K562 (cell line): ENCODE data around the gene HSD11B1. TPM values are rescaled to one million over a fixed set of nuclear protein-coding genes. Genes with fewer than 3 reads are reported as not detected.

ENCODE experiments used
- ATAC-seq: fragments of 200-7000 bp; cut with Tn5 transposase; 3 replicates; pipeline ENCODE4 v1.9.1; 2020; ENCODE audit warnings: moderate library complexity
- BruUV-seq: library from RNA; stranded (reverse); fragments of 400-500 nt; replicated peaks from 2 replicates; lab custom pipeline; 2021; lab: Mats Ljungman, UMichigan
- CTCF ChIA-PET: fragments of 300-600 bp; formaldehyde crosslinking; extraction: SDS; loops from one replicate; lab custom pipeline; 2021; ENCODE audit warnings: low intra/inter-chr PET ratio; lab: Yijun Ruan, JAX
- POLR2A ChIA-PET: fragments of 300-600, 350-650 bp; sonication (Branson Sonifier 250); formaldehyde crosslinking; extraction: SDS; loops from one replicate; lab custom pipeline; 2021; ENCODE audit warnings: antibody characterized with exemption, inconsistent platforms; lab: Yijun Ruan, JAX
- DNase-seq, 4 experiments: peaks; one replicate each; pipeline versions ENCODE4 v3.0.0 to v3.0.0-alpha.2; 2011 to 2018; ENCODE audit warnings: low spot score in 3 of 4, mixed read lengths in 3 of 4; ENCODE audit errors: extremely low read depth in 1 of 4
- FAIRE-seq: peaks from 2 replicates; lab custom pipeline; 2011; peaks lifted over from hg19 to GRCh38; lab: Jason Lieb, UNC
- H2AFZ ChIP-seq: 2 replicates; pipeline ENCODE4 v1.6.0; 2011; ENCODE audit warnings: low read depth, low read length, control low read depth, inconsistent platforms
- H3K27ac ChIP-seq: fragments of 200-600 bp; 3 replicates; pipeline ENCODE4 v1.8.0; 2011; ENCODE audit warnings: low read depth, mild to moderate bottlenecking, control low read depth, inconsistent platforms, low read length, moderate library complexity, mixed read lengths; ENCODE audit errors: extremely low read depth
- H3K27me3 ChIP-seq, 2 experiments: fragments of 300-600 bp in 1 of 2; 2 replicates in 1 of 2; 3 replicates in 1 of 2; pipeline versions ENCODE4 v1.6.0 to v1.8.0; 2011; ENCODE audit warnings: inconsistent platforms in 2 of 2, low read length in 2 of 2, mild to moderate bottlenecking in 1 of 2, mixed read lengths in 1 of 2, moderate library complexity in 1 of 2; ENCODE audit not compliant: control insufficient read depth in 2 of 2, insufficient read depth in 2 of 2
- H3K36me3 ChIP-seq: fragments of 300-600 bp; 3 replicates; pipeline ENCODE4 v1.8.0; 2011; ENCODE audit warnings: mild to moderate bottlenecking, low read length, inconsistent platforms; ENCODE audit not compliant: control insufficient read depth, insufficient read depth
- H3K4me1 ChIP-seq, 2 experiments: fragments of 200-600 bp in 1 of 2; replicated peaks in 1 of 2; 2 replicates in 1 of 2; 3 replicates in 1 of 2; pipeline versions ENCODE4 v1.5.1 to v1.8.0; 2011; ENCODE audit warnings: inconsistent platforms in 2 of 2, low read length in 2 of 2, mild to moderate bottlenecking in 1 of 2, mixed read lengths in 1 of 2, moderate library complexity in 1 of 2; ENCODE audit not compliant: control insufficient read depth in 2 of 2, insufficient read depth in 2 of 2
- H3K4me2 ChIP-seq: 2 replicates; pipeline ENCODE4 v1.6.1; 2011; ENCODE audit warnings: low read length, control low read depth, inconsistent platforms, mixed read lengths; ENCODE audit not compliant: insufficient read depth
- H3K4me3 ChIP-seq: fragments of 200-600 bp; sonication (generic), shearing (Covaris generic); 2 replicates; pipeline ENCODE4 v1.5.1; 2016; ENCODE audit warnings: control low read depth, inconsistent platforms
- H3K79me2 ChIP-seq: fragments of 200-600 bp; 3 replicates; pipeline ENCODE4 v1.8.0; 2011; ENCODE audit warnings: low read length, inconsistent platforms; ENCODE audit not compliant: control insufficient read depth, insufficient read depth
- H3K9ac ChIP-seq, 2 experiments: 2 replicates each; pipeline versions ENCODE4 v1.6.0 to v1.6.1; 2011; ENCODE audit warnings: low read depth in 2 of 2, low read length in 2 of 2, control low read depth in 1 of 2, inconsistent platforms in 1 of 2, mild to moderate bottlenecking in 1 of 2, mixed read lengths in 1 of 2; ENCODE audit not compliant: insufficient read depth in 1 of 2
- H3K9me1 ChIP-seq: one replicate; pipeline ENCODE4 v1.6.0; 2011; ENCODE audit warnings: inconsistent platforms, mild to moderate bottlenecking, low read length, moderate library complexity; ENCODE audit not compliant: control insufficient read depth, insufficient read depth
- H3K9me3 ChIP-seq: replicated peaks from 2 replicates; pipeline ENCODE4 v1.5.1; 2011; ENCODE audit warnings: low read depth, low read length, inconsistent platforms; ENCODE audit not compliant: control insufficient read depth, insufficient read depth
- H4K20me1 ChIP-seq: replicated peaks from 2 replicates; pipeline ENCODE4 v1.6.1; 2011; ENCODE audit warnings: low read length, inconsistent platforms, mixed read lengths; ENCODE audit not compliant: control insufficient read depth, insufficient read depth
- BRD9 ChIP-seq: fragments of 450-650 bp; IDR thresholded peaks from 2 replicates; pipeline ENCODE4 v1.6.1; 2018; ENCODE audit warnings: low read depth; ENCODE audit not compliant: partially characterized antibody
- MTA1 ChIP-seq: fragments of 450-650 bp; IDR thresholded peaks from 2 replicates; pipeline ENCODE4 v1.6.1; 2017; ENCODE audit warnings: borderline replicate concordance
- MYC ChIP-seq, 2 experiments: fragments of 250-450 bp in 1 of 2; sonication (Bioruptor Pico) in 1 of 2; IDR thresholded peaks; 2 replicates each; pipeline versions ENCODE4 v1.5.1 to v1.6.1; 2012 to 2021; ENCODE audit warnings: low read depth in 2 of 2, borderline replicate concordance in 1 of 2, improper control_type of control experiment in 1 of 2, low read length in 1 of 2, mild to moderate bottlenecking in 1 of 2, moderate library complexity in 1 of 2
- PHB ChIP-seq: fragments of 250-450 bp; sonication (Bioruptor Pico); IDR thresholded peaks from 2 replicates; pipeline ENCODE4 v1.5.0; 2021
- POLR3A ChIP-seq: IDR thresholded peaks from 2 replicates; pipeline ENCODE4 v1.6.1; 2011; ENCODE audit warnings: borderline replicate concordance, mild to moderate bottlenecking, moderate library complexity; ENCODE audit not compliant: insufficient read length, insufficient read depth; ENCODE audit errors: extremely low read depth
- RAD51 ChIP-seq: fragments of 450-650 bp; IDR thresholded peaks from 2 replicates; pipeline ENCODE4 v1.7.1; 2016; ENCODE audit warnings: low read depth, mild to moderate bottlenecking, borderline replicate concordance
- SRSF9 ChIP-seq: fragments of 200-400 bp; formaldehyde crosslinking; IDR thresholded peaks from 2 replicates; pipeline ENCODE4 v1.6.1; 2017; ENCODE audit warnings: low read depth, low read length, borderline replicate concordance
- WGBS: fragments of 100-300 bp; shearing (Covaris generic); methylation state at CpG from one replicate; pipeline ENCODE4 v1.1.6; 2016; ENCODE audit warnings: low coverage, mixed read lengths; ENCODE audit not compliant: insufficient coverage; ENCODE audit errors: missing lambda C conversion rate; 5-methylcytosine and 5-hydroxymethylcytosine counted together
- in situ Hi-C: fragments of 300-500 bp; cut with MboI; formaldehyde crosslinking; loops from 4 replicates; pipeline ENCODE4 v1.15.0; 2018; ENCODE audit warnings: inconsistent platforms, mixed read lengths
- intact Hi-C: fragments of 100-400 bp; cut with micrococcal nuclease; formaldehyde crosslinking; loops from 2 replicates; pipeline ENCODE4 v1.14.2; 2022
- polyA plus RNA-seq, 8 experiments: library from polyadenylated mRNA; depleted of rRNA in 4 of 8; stranded (reverse) in 5 of 8; unstranded in 3 of 8; fragments of >200 nt; fragmentation: Nextera tagmentation in 2 of 8; fragmentation: Illumina TruSeq in 1 of 8; extraction: Ambion mirVana in 2 of 8; extraction: Trizol in 1 of 8; gene quantifications; 2 replicates each; pipeline versions ENCODE4 v1.2.1 to v1.2.3, GENCODE V29; 2011 to 2014; ENCODE audit warnings: inconsistent platforms in 1 of 8, missing spikeins in 1 of 8
- total RNA-seq, 7 experiments: library from RNA; depleted of rRNA in 6 of 7; stranded (reverse); fragments of >200 nt in 6 of 7; fragmentation: Illumina TruSeq in 2 of 7; extraction: Trizol in 2 of 7; gene quantifications; 2 replicates each; pipeline versions ENCODE4 v1.2.1 to v1.2.3, GENCODE V29; 2011 to 2021; ENCODE audit warnings: low replicate concordance in 1 of 7
- TF ChIP-seq, protein P1 (sequence below): fragments of 250-450 bp; sonication (Bioruptor Pico); IDR thresholded peaks from 2 replicates; pipeline ENCODE4 v1.5.0; 2021; ENCODE audit warnings: mild to moderate bottlenecking, moderate library complexity
- TF ChIP-seq, protein P2 (sequence below): sonication (generic); formaldehyde crosslinking; IDR thresholded peaks from 2 replicates; pipeline ENCODE4 v1.8.1; 2023; ENCODE audit warnings: mild to moderate bottlenecking, missing genetic modification reagents
- TF ChIP-seq, protein P3 (sequence below): fragments of 250-450 bp; sonication (Bioruptor Pico); IDR thresholded peaks from 2 replicates; pipeline ENCODE4 v1.8.0; 2021; ENCODE audit warnings: mild to moderate bottlenecking, moderate library complexity
- TF ChIP-seq, protein P4 (sequence below), 2 experiments: fragments of 200-800 bp in 1 of 2; sonication (Bioruptor generic) in 1 of 2; sonication (generic) in 1 of 2; formaldehyde crosslinking in 1 of 2; IDR thresholded peaks in 1 of 2; conservative IDR thresholded peaks in 1 of 2; 2 replicates each; pipeline versions ENCODE4 v1.5.0 to v1.6.1; 2016 to 2020; ENCODE audit warnings: missing compliant biosample characterization in 1 of 2, missing genetic modification characterization in 1 of 2, missing genetic modification reagents in 1 of 2

The HSD11B1 gene
- total and polyA plus RNA-seq, 9 of the 15 experiments (the other 6 are each of a cell fraction or from before 2014, with no cell fraction given) = 0.04 to 0.16 TPM; not detected in 7

DNA sequence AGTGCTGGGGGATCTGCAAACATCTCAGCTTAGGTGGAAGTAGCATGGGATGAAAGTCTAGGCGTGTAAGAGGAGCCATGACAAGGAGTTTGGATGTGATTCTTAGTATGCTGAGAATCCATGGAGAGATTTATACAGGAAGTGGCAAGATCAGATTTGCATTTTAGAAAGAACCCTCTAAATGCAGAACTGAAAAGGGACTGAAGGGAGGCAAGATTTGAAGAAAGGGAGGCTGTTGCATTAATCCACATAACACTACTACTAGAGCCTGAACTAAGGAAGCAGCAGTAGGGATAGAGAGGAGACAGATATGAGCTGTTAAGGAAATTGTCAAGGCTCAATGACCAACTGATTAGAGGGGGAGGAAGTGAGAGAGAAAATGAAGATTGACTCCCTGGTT, 69.9 kb downstream of the HSD11B1 start:
- DNase-seq (no peak), FAIRE-seq (no peak), ATAC-seq (no peak)
- Histone ChIP-seq H3K36me3 (no peaks in the 10 kb centered on the region; the same call in 2 of the 3 replicates), H3K9me1 (no peaks in the 10 kb centered on the region), H3K4me1 (no peaks in the 10 kb centered on the region; a peak in 2 of 5 replicates), H3K27ac (no peak overlapping the region), H2AFZ (no peak overlapping the region), H4K20me1 (no peaks in the 10 kb centered on the region), H3K9me3 (no peaks in the 10 kb centered on the region; the same call in 1 of the 2 replicates), H3K4me2 (no peak overlapping the region), H3K79me2 (no peaks in the 10 kb centered on the region), H3K4me3 (no peak overlapping the region), H3K27me3 (peaks cover 0 to 12% of the 10 kb centered on the region in 2 experiments; a peak in 2 of 5 replicates), H3K9ac (no peak overlapping the region)
- intact Hi-C loops (no loop called here), in situ Hi-C loops (no loop called here)
- WGBS = 10% methylated on average over 1 of the region's 1 CpG
- POLR2A ChIA-PET = interaction anchor here (0.5 to 2.6 kb wide), 8 partner anchors 8 to 151 kb away, joined by 3 to 15 read pairs (median 4); partner anchors contain the start of gene C1orf74
- CTCF ChIA-PET = no interaction called here
- no TSS peak for BruUV-seq
- TF ChIP-seq POLR3A (no peak), BRD9 (no peak), RAD51 (no peak), SRSF9 (no peak), PHB (CRISPR knock-in tag) (no peak), MTA1 (no peak), MYC (IDR thresholded peaks at IDR 0.05; ENCODE audit: low read depth, low read length) (no peak), MYC (CRISPR knock-in tag; IDR thresholded peaks at IDR 0.05; ENCODE audit: borderline replicate concordance, low read depth) (no peak)
- TF ChIP-seq, protein P1, sequence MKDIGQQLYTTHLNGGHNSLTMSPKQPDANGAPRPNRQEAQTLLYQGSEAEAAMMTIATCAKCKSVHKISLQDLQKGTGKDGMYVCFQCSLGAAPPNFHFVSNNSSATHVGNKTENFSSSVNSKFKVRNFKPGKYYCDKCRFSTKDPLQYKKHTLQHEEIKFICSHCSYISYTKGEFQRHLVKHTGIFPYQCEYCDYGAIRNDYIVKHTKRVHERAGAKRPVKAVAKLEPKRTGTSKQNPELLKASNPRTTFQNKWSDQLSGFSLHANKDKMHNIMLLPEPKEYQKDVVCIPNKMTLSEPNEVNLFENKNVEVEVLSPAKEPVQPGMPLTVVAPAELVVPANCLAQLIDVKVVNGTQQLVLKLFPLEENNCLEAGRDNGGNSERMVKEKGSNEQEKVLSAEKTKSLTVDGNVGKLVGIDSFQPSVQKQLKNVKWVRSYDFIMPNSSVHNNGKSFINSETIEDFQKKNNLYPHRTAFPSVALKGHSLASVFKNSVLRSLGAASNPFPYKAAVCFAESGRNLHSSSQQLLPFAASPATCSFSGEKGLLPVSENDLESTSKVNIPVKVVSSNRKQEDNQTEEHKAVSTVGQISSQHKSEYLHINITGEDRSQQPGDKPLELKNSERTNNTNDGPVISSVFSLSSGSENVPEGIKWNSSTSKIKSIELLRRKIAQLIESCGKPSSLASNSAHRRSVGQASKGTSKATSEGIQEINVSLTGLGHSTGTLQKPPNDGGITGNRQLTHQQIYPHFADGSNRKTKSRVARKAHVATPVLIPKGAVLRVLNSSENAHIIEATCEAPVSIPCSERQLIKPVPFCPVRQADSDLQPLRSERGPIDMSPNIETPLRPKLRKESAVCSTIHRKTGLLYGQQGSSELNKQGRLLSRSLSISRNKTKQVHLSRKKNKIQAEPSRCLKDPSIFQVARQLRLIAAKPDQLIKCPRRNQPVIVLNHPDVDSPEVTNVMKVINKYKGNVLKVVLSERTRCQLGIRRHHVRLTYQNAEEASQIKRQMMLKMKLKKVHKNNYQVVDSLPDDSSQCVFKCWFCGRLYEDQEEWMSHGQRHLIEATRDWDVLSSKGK = no peak
- TF ChIP-seq, protein P2, sequence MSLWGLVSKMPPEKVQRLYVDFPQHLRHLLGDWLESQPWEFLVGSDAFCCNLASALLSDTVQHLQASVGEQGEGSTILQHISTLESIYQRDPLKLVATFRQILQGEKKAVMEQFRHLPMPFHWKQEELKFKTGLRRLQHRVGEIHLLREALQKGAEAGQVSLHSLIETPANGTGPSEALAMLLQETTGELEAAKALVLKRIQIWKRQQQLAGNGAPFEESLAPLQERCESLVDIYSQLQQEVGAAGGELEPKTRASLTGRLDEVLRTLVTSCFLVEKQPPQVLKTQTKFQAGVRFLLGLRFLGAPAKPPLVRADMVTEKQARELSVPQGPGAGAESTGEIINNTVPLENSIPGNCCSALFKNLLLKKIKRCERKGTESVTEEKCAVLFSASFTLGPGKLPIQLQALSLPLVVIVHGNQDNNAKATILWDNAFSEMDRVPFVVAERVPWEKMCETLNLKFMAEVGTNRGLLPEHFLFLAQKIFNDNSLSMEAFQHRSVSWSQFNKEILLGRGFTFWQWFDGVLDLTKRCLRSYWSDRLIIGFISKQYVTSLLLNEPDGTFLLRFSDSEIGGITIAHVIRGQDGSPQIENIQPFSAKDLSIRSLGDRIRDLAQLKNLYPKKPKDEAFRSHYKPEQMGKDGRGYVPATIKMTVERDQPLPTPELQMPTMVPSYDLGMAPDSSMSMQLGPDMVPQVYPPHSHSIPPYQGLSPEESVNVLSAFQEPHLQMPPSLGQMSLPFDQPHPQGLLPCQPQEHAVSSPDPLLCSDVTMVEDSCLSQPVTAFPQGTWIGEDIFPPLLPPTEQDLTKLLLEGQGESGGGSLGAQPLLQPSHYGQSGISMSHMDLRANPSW (CRISPR knock-in tag) = no peak
- TF ChIP-seq, protein P3, sequence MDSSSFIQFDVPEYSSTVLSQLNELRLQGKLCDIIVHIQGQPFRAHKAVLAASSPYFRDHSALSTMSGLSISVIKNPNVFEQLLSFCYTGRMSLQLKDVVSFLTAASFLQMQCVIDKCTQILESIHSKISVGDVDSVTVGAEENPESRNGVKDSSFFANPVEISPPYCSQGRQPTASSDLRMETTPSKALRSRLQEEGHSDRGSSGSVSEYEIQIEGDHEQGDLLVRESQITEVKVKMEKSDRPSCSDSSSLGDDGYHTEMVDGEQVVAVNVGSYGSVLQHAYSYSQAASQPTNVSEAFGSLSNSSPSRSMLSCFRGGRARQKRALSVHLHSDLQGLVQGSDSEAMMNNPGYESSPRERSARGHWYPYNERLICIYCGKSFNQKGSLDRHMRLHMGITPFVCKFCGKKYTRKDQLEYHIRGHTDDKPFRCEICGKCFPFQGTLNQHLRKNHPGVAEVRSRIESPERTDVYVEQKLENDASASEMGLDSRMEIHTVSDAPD (CRISPR knock-in tag) = no peak
- TF ChIP-seq, protein P4, sequence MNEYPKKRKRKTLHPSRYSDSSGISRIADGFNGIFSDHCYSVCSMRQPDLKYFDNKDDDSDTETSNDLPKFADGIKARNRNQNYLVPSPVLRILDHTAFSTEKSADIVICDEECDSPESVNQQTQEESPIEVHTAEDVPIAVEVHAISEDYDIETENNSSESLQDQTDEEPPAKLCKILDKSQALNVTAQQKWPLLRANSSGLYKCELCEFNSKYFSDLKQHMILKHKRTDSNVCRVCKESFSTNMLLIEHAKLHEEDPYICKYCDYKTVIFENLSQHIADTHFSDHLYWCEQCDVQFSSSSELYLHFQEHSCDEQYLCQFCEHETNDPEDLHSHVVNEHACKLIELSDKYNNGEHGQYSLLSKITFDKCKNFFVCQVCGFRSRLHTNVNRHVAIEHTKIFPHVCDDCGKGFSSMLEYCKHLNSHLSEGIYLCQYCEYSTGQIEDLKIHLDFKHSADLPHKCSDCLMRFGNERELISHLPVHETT (CRISPR knock-in tag; conservative IDR thresholded peaks at IDR 0.05 in 1 of 2, IDR thresholded peaks at IDR 0.05 in 1 of 2) = no peak
